Measurements from ENCODE around the gene CACNB2. TPM values are rescaled to one million over a fixed set of nuclear protein-coding genes. Genes with fewer than 3 reads are reported as not detected.

CACNB2 gene
- polyA plus RNA-seq, 1 of the 3 experiments (the other 2 are of a cell fraction), result 0.74 TPM

DNA sequence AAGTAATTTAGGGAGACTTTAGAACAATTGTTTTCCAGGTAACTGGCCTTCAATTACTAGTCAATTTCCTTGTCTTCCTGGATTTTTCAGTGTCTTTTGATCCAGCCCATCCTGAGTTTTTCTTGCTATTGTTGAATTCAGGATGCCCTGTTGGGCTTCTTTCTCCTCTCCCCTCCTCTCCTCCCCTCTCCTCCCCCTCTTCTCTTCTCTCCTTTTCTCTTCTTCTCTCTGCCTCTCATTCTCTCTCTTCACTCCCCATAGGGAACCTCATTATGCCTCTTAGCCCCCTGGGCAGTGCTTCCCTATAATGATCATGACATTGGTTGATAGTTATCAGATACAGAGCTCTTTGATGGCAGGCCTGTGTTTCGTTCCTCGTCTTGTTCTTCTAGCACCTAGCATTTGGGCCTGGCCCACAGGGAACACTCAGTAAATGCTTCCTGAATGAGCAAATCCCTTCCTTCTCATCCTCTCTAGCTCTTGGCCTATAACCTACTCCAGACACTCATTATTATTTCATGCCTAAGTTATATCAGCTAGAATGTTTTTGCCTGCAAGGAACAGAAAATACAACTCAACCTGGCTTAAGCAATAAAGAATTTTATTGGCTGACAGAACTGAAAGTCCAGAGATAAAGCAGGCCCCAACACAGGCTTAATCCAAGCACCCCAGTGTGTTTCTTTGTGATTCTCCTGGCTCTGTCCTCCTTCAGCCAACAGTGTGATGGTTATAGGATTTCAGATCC, 56.8 kb downstream of the CACNB2 start:
- CTCF ChIA-PET, result no interaction called here
- Histone ChIP-seq H3K9me3 (no peaks in the 10 kb centered on the region), H3K9me2 (no peaks in the 10 kb centered on the region), H3K36me3 (replicated peaks in 1 of 2; ENCODE audit: control insufficient read depth in 1 of 2, insufficient read depth in 2 of 2, low read length in 1 of 2) (no peaks in the 10 kb centered on the region), H3F3A (replicated peaks; ENCODE audit: insufficient read depth) (no peaks in the 10 kb centered on the region), H3K27ac (ENCODE audit: low read depth in 2 of 2, low read length in 1 of 2) (peak overlapping the region in 1 of 2 experiments; percentile 73; a peak in 2 of 4 replicates), H4K20me1 (ENCODE audit: insufficient read depth) (no peaks in the 10 kb centered on the region), H3K4me1 (ENCODE audit: control insufficient read depth in 1 of 2, insufficient read depth in 2 of 2, low read depth in 1 of 2, low read length in 1 of 2) (peaks cover 8 to 15% of the 10 kb centered on the region in 2 experiments; a peak in 3 of 4 replicates), H2AFZ (ENCODE audit: low read depth) (no peak overlapping the region), H3K4me3 (ENCODE audit: low read depth in 2 of 2, low read length in 1 of 2) (no peak overlapping the region), H3K27me3 (ENCODE audit: insufficient read depth) (no peaks in the 10 kb centered on the region), H3K4me2 (no peak overlapping the region), H3K9ac (no peak overlapping the region), H3K79me2 (ENCODE audit: insufficient read depth) (no peaks in the 10 kb centered on the region)
- no peak for TF ChIP-seq POLR2AphosphoS5 (IDR thresholded peaks at IDR 0.05; ENCODE audit: low read depth, low read length)
- peak; percentile 55 for TF ChIP-seq GATA2 (CRISPR knock-in tag; IDR thresholded peaks at IDR 0.05)
- 73% methylated on average over 2 of the region's 2 CpGs for WGBS (ENCODE audit: low lambda C conversion rate)
- POLR2A ChIA-PET, result no interaction called here
- no peak for DNase-seq

DNA sequence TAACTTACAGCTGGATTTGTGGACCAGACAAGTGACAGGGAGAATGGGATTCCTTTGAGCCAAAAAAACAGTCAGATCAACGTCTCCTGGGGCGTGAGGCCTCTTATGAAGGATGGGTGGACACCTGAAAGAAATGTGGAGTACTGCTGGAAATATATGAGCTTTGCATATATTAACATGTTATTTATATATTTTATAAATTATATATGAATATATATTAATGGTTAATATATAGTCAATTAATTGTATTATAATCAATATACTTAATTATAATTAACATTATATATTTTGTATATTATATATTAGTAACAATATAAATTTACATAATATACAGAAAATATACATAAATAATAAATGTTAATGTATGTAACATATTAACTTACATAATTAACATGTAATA, 57.5 kb downstream of the CACNB2 start:
- Histone ChIP-seq H3F3A (replicated peaks; ENCODE audit: insufficient read depth) (no peaks in the 10 kb centered on the region), H3K4me1 (ENCODE audit: control insufficient read depth in 1 of 2, insufficient read depth in 2 of 2, low read depth in 1 of 2, low read length in 1 of 2) (peaks cover 8 to 15% of the 10 kb centered on the region in 2 experiments; a peak in 3 of 4 replicates), H3K9ac (no peak overlapping the region), H2AFZ (ENCODE audit: low read depth) (no peak overlapping the region), H3K36me3 (replicated peaks in 1 of 2; ENCODE audit: control insufficient read depth in 1 of 2, insufficient read depth in 2 of 2, low read length in 1 of 2) (no peaks in the 10 kb centered on the region), H3K4me3 (ENCODE audit: low read depth in 2 of 2, low read length in 1 of 2) (no peak overlapping the region), H3K27ac (ENCODE audit: low read depth in 2 of 2, low read length in 1 of 2) (peak overlapping the region in 1 of 2 experiments; percentile 73; a peak in 2 of 4 replicates), H3K9me2 (no peaks in the 10 kb centered on the region), H4K20me1 (ENCODE audit: insufficient read depth) (no peaks in the 10 kb centered on the region), H3K79me2 (ENCODE audit: insufficient read depth) (no peaks in the 10 kb centered on the region), H3K9me3 (no peaks in the 10 kb centered on the region), H3K27me3 (ENCODE audit: insufficient read depth) (no peaks in the 10 kb centered on the region), H3K4me2 (no peak overlapping the region)
- no peak for DNase-seq
- TF ChIP-seq RFX5 (IDR thresholded peaks at IDR 0.05; ENCODE audit: low read length) (no peak), FOXM1 (IDR thresholded peaks at IDR 0.05; ENCODE audit: low read depth) (no peak), RAD21 (IDR thresholded peaks at IDR 0.05; ENCODE audit: low read length) (no peak), CHD2 (IDR thresholded peaks at IDR 0.05; ENCODE audit: low read length, partially characterized antibody) (no peak), SIN3A (IDR thresholded peaks at IDR 0.05; ENCODE audit: borderline replicate concordance, low read depth, low read length) (no peak), GATA2 (CRISPR knock-in tag; IDR thresholded peaks at IDR 0.05) (no peak), GABPA (IDR thresholded peaks at IDR 0.05; ENCODE audit: low read depth) (no peak), MEF2A (IDR thresholded peaks at IDR 0.05; ENCODE audit: borderline replicate concordance, low read depth) (no peak), MAX (IDR thresholded peaks at IDR 0.05; ENCODE audit: low read depth) (no peak), YY1 (IDR thresholded peaks at IDR 0.05; ENCODE audit: low read depth) (no peak)
- TF ChIP-seq, protein P1, sequence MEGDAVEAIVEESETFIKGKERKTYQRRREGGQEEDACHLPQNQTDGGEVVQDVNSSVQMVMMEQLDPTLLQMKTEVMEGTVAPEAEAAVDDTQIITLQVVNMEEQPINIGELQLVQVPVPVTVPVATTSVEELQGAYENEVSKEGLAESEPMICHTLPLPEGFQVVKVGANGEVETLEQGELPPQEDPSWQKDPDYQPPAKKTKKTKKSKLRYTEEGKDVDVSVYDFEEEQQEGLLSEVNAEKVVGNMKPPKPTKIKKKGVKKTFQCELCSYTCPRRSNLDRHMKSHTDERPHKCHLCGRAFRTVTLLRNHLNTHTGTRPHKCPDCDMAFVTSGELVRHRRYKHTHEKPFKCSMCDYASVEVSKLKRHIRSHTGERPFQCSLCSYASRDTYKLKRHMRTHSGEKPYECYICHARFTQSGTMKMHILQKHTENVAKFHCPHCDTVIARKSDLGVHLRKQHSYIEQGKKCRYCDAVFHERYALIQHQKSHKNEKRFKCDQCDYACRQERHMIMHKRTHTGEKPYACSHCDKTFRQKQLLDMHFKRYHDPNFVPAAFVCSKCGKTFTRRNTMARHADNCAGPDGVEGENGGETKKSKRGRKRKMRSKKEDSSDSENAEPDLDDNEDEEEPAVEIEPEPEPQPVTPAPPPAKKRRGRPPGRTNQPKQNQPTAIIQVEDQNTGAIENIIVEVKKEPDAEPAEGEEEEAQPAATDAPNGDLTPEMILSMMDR (IDR thresholded peaks at IDR 0.05), result no peak
- CTCF ChIA-PET, result no interaction called here
- POLR2A ChIA-PET, result no interaction called here
- 65% methylated on average over 2 of the region's 2 CpGs for WGBS (ENCODE audit: low lambda C conversion rate)
